C1 segment of cervical spinal cord (tissue), 14 donors: ENCODE data around the gene ABCG4.

Experiments used
- DNase-seq, 14 donors: peaks; one replicate each; lab custom pipeline; 2025; lab: John Stamatoyannopoulos, UW

The ABCG4 gene

DNA sequence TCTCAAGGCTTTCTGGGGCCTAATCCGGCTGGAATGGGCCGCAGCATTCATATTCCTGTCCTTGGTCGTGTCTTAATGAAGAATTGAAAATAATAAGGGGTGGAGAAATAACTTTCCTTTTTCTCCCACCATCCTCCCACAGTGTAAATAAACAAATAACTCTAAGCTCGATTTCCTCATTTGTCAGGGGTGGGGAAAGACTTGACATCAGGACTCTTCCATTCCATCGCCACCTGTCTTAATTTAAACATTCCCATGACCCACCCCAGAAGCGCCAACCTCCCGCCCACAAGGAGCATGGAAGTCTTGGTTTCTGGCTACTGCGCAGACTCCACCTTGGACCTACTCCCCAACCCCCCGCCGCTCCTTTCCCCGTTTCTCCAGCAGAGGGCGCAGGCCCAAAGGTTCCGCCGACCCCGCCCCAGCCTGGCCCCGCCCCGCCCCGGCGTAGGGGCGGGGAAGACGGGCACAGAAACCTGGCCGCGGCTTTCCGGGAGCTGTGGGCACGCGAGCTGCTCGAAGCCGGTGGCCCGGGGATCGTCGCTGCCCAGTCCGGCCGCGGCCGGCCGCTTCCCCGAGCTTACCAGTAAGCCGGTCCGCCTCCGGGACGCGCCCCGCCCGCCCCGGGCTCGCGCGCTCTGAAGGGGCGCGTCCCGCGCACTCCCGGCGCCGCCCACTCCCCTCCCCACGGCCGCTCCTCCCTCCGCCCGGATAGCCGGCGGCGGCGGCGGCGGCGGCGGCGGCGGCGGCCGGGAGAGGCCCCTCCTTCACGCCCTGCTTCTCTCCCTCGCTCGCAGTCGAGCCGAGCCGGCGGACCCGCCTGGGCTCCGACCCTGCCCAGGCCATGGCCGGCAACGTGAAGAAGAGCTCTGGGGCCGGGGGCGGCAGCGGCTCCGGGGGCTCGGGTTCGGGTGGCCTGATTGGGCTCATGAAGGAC is 57.0 kb downstream of the ABCG4 start, which contains the start of gene CBL:
Gene CBL, plus strand, starts transcription at position 766 of the 937 bp plus-strand sequence. Its CDS starts 79 bp downstream, at position 845.
- DNase-seq = peak; percentile 69 to 96 (median 92)

DNA sequence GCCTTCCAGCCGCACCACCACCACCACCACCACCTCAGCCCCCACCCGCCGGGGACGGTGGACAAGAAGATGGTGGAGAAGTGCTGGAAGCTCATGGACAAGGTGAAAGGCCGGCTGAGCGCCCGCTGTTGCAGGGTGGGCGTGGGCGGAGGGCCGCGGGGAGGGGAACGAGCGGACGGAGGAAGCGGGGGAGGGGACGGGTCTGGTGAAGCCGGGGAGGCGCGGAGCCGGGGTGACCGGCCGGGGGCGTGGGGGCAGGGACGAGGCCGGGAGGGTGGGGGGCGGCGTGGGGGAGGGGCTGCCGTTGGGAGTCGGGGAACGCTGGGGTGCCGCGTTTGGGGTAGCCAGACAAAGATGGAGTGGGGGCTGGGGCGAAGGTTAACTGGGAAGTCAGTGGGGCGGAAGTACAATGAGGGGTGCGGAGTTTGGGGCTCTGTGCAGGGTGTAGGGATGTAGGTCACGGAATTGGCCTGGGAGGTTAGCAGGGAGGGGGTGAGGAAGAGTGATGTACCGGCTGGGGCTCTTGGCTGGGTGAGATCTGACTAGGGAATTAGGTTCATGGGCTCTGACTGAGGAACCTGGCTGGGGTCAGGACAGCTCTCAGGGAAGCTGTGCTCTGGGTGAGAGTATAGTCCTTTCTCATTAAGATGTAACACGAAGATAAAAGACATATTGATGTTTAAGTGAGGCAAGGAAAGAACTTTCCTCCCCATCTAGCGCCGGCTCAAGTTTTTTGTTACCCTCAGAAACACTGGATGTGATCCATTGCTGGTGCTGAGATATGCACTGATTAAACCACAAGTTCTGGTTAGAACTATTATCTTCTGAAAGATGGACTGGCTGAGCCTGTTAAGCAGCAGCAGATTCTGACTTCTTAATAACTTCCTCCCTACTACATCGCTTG is 57.9 kb downstream of the ABCG4 start:
- peak in 8 of 14 donors; percentile 17 to 72 (median 35) for DNase-seq

DNA sequence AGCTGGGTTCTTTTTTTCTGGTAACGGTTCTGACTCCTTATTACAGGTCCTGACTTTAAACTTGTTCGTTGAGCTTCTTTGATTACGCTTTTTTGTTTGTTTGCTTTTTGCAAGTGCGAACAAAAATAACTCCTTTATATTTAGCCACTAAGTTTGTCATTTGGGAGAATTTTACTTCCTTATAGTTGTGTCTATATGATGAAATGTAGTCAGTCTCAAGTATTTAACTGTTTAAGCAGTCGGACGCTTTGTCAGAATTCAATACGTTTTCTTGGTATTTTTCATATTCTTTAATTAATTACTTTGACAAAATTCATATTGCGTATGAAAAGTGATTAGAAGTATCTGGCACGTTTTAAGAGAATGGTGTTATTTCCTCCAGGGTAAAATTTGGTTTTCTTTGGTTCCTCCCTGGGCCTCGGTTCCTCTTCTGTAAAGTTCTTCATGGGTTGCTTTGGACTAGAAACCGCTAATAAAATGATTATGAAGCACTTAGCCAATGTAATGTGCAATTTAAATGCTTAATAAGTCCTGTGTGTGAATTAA is 58.6 kb downstream of the ABCG4 start:
- no peak for DNase-seq

DNA sequence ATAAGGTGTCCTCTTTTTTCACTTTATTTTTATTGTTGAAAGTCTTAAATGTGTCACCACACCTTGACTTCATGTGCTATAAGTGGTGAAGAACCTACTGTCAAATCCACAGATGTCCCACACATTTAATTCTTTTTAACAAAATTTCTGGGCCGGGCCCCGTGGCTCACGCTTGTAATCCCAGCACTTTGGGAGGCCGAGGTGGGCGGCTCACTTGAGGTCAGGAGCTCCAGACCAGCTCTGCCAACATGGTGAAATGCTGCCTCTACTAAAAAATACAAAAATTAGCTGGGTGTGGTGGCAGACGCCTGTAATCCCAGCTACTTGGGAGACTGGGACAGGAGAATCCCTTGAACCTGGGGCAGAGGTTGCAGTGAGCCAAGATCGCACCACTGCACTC is 60.3 kb downstream of the ABCG4 start:
- no peak for DNase-seq

DNA sequence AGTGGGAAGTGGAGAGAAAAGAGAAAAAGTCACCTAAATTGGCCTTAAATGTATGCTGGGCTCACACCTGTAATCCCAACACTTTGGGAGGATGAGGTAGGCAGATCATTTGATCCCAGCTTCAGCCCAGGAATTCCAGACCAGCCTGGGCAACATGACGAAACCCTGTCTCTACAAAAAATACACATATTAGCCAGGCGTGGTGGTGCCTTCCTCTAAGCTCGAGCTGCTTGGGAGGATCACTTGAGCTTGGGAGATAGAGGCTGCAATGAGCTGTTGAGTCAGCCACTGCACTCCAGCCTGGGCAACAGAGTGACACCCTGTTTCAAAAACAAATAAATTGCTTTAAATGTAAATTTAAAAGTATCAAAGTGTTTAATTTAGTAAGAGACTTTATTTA is 61.2 kb downstream of the ABCG4 start:
- no peak for DNase-seq
